Measurements from ENCODE around the gene OOEP. TPM values are rescaled to one million over a fixed set of nuclear protein-coding genes. Genes with fewer than 3 reads are reported as not detected.

The OOEP gene
- total and polyA plus RNA-seq, 2 donors (not counting 1 experiment from before 2014, with no cell fraction given), result 0.70 TPM; not detected in 1

GRCh38 chr6:73340048-73340447 is 29.6 kb downstream of the OOEP start:
- Histone ChIP-seq H3K79me2 (ENCODE audit: control insufficient read depth, insufficient read depth, low read length) (no peaks in the 10 kb centered on the region), H3K4me3 (ENCODE audit: control extremely low read depth in 1 of 5, extremely low read depth in 1 of 5, insufficient read depth in 1 of 5, low read depth in 2 of 5, low read length in 4 of 5) (no peak overlapping the region), H3K9me3 (ENCODE audit: control extremely low read depth in 1 of 3, control insufficient read depth in 2 of 3, insufficient read depth in 1 of 3, low read length in 2 of 3) (no peaks in the 10 kb centered on the region), H2AFZ (ENCODE audit: insufficient read depth, low read depth, low read length, poor library complexity, severe bottlenecking) (no peak overlapping the region), H3K27ac (ENCODE audit: low read length in 2 of 2) (no peak overlapping the region), H3K4me2 (replicated peaks; ENCODE audit: low read depth, low read length, poor library complexity, severe bottlenecking) (no peak overlapping the region), H3K4me1 (ENCODE audit: control insufficient read depth in 2 of 2, insufficient read depth in 2 of 2, low read length in 2 of 2) (no peaks in the 10 kb centered on the region), H3K27me3 (replicated peaks in 1 of 4; ENCODE audit: control extremely low read depth in 1 of 4, control insufficient read depth in 3 of 4, insufficient read depth in 4 of 4, low read length in 3 of 4) (no peaks in the 10 kb centered on the region), H4K20me1 (ENCODE audit: control insufficient read depth, insufficient read depth, low read length, poor library complexity, severe bottlenecking) (no peaks in the 10 kb centered on the region), H3K36me3 (replicated peaks in 1 of 2; ENCODE audit: control extremely low read depth in 1 of 2, control insufficient read depth in 1 of 2, extremely low read depth in 1 of 2, insufficient read depth in 2 of 2, low read length in 1 of 2) (no peaks in the 10 kb centered on the region), H3K9ac (ENCODE audit: low read length) (no peak overlapping the region)
- 100% methylated on average over 1 of the region's 2 CpGs for WGBS (ENCODE audit: insufficient coverage)
- ATAC-seq (ENCODE audit: low read depth) (no peak), DNase-seq (no peak)
- no peak overlapping the region for H3K27ac Mint-ChIP-seq
- peaks cover 3% of the 10 kb centered on the region for H3K27me3 Mint-ChIP-seq
- no peaks in the 10 kb centered on the region for H3K4me1 Mint-ChIP-seq
- intact Hi-C loops (cut with micrococcal nuclease), result no loop called here
- ChIA-PET POLR2A (no interaction called here), CTCF (no interaction called here)
- no peaks in the 10 kb centered on the region for H3K9me3 Mint-ChIP-seq (ENCODE audit: insufficient read depth)
- H3K4me3 Mint-ChIP-seq, result no peak overlapping the region
- TF ChIP-seq CTCF (IDR thresholded peaks at IDR 0.05) (no peak), EZH2 (IDR thresholded peaks at IDR 0.05; ENCODE audit: borderline replicate concordance, insufficient read depth, low read depth, low read length, poor library complexity, severe bottlenecking) (no peak)

DNA sequence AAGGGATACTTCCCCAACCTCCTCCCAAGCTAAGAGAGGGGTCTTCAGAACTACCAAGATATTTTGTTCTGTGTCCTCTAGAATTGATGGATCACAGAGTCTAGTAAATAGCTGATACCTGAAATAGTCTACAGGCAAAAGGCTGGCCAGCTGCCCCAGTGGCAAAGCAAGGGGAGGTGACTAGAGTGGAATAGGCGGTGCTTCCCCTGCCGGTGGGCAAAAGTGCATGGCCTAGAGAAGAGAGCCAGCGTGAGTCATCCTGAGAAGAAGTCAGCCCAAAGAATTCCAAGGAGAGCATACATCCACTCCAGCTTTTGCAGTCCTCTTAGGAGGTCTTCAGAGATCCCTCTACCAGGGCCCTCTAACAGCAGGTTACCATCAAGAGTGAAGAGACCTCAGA is 30.4 kb downstream of the OOEP start:
- Mint-ChIP-seq H3K4me3 (no peak overlapping the region), H3K4me1 (no peaks in the 10 kb centered on the region), H3K27ac (no peak overlapping the region), H3K27me3 (peaks cover 3% of the 10 kb centered on the region), H3K9me3 (ENCODE audit: insufficient read depth) (no peaks in the 10 kb centered on the region)
- Histone ChIP-seq H3K9ac (ENCODE audit: low read length) (no peak overlapping the region), H2AFZ (ENCODE audit: insufficient read depth, low read depth, low read length, poor library complexity, severe bottlenecking) (no peak overlapping the region), H3K27ac (ENCODE audit: low read length in 2 of 2) (no peak overlapping the region), H3K36me3 (replicated peaks in 1 of 2; ENCODE audit: control extremely low read depth in 1 of 2, control insufficient read depth in 1 of 2, extremely low read depth in 1 of 2, insufficient read depth in 2 of 2, low read length in 1 of 2) (no peaks in the 10 kb centered on the region), H3K9me3 (ENCODE audit: control extremely low read depth in 1 of 3, control insufficient read depth in 2 of 3, insufficient read depth in 1 of 3, low read length in 2 of 3) (no peaks in the 10 kb centered on the region), H3K4me2 (replicated peaks; ENCODE audit: low read depth, low read length, poor library complexity, severe bottlenecking) (no peak overlapping the region), H3K79me2 (ENCODE audit: control insufficient read depth, insufficient read depth, low read length) (no peaks in the 10 kb centered on the region), H3K4me1 (ENCODE audit: control insufficient read depth in 2 of 2, insufficient read depth in 2 of 2, low read length in 2 of 2) (no peaks in the 10 kb centered on the region), H3K27me3 (replicated peaks in 1 of 4; ENCODE audit: control extremely low read depth in 1 of 4, control insufficient read depth in 3 of 4, insufficient read depth in 4 of 4, low read length in 3 of 4) (no peaks in the 10 kb centered on the region), H4K20me1 (ENCODE audit: control insufficient read depth, insufficient read depth, low read length, poor library complexity, severe bottlenecking) (no peaks in the 10 kb centered on the region), H3K4me3 (ENCODE audit: control extremely low read depth in 1 of 5, extremely low read depth in 1 of 5, insufficient read depth in 1 of 5, low read depth in 2 of 5, low read length in 4 of 5) (no peak overlapping the region)
- CTCF ChIA-PET, result no interaction called here
- no peak for DNase-seq
- WGBS (ENCODE audit: insufficient coverage), result 92% methylated on average over 2 of the region's 3 CpGs
- TF ChIP-seq EZH2 (IDR thresholded peaks at IDR 0.05; ENCODE audit: borderline replicate concordance, insufficient read depth, low read depth, low read length, poor library complexity, severe bottlenecking) (no peak), CTCF (IDR thresholded peaks at IDR 0.05) (no peak)
- intact Hi-C loops (cut with micrococcal nuclease), result no loop called here
- POLR2A ChIA-PET, result no interaction called here
- ATAC-seq (ENCODE audit: low read depth), result no peak
